CD4-positive, alpha-beta T cell treated with Interleukin-6 at 100 ng/mL for 8 hours (primary cell): ENCODE measurements around the gene PLEKHO1.

ENCODE experiments used
- DNase-seq: peaks from one replicate; pipeline ENCODE4 v3.0.0-alpha.2; 2020; ENCODE audit warnings: mixed read lengths, low spot score

Gene PLEKHO1

GRCh38 chr1:150150133-150151021 is 661 bp downstream of the PLEKHO1 start:
- no peak for DNase-seq

GRCh38 chr1:150151291-150152181 is 1.8 kb downstream of the PLEKHO1 start:
- peak; percentile 84 for DNase-seq

GRCh38 chr1:150152182-150152536 is 2.4 kb downstream of the PLEKHO1 start:
- no peak for DNase-seq

GRCh38 chr1:150152772-150153456 is 3.2 kb downstream of the PLEKHO1 start:
- DNase-seq: no peak

GRCh38 chr1:150154143-150154542 is 4.4 kb downstream of the PLEKHO1 start:
- no peak for DNase-seq

GRCh38 chr1:150155413-150156071 is 5.8 kb downstream of the PLEKHO1 start:
- no peak for DNase-seq

GRCh38 chr1:150156868-150157603 is 7.3 kb downstream of the PLEKHO1 start:
- no peak for DNase-seq

- no peak for DNase-seq
Observed at GRCh38 chr1:150159550-150159949, 9.8 kb downstream of the PLEKHO1 start.

GRCh38 chr1:150160964-150161621 is 11.4 kb downstream of the PLEKHO1 start:
- no peak for DNase-seq

GRCh38 chr1:150161747-150162581 is 12.2 kb downstream of the PLEKHO1 start:
- DNase-seq: no peak

GRCh38 chr1:150162582-150162861 is 12.8 kb downstream of the PLEKHO1 start:
- no peak for DNase-seq

GRCh38 chr1:150162862-150163706 is 13.4 kb downstream of the PLEKHO1 start:
- DNase-seq: no peak

GRCh38 chr1:150164224-150164623 is 14.5 kb downstream of the PLEKHO1 start:
- DNase-seq: no peak

GRCh38 chr1:150164779-150165178 is 15.1 kb downstream of the PLEKHO1 start:
- DNase-seq: no peak

- peak; percentile 48 for DNase-seq
Observed at GRCh38 chr1:150165622-150166612, 16.2 kb downstream of the PLEKHO1 start.

GRCh38 chr1:150168960-150169601 is 19.4 kb downstream of the PLEKHO1 start:
- peak; percentile 48 for DNase-seq

GRCh38 chr1:150171801-150172200 is 22.1 kb downstream of the PLEKHO1 start:
- DNase-seq: no peak
